Stimulated activated naive CD8-positive, alpha-beta T cell treated with anti-CD3 and anti-CD28 coated beads, Interleukin-15, Interleukin-2, amounts not matched to agents 100 ng/mL and 50 ng/mL, for 24 hours (primary cell): Measurements from ENCODE around the gene P4HB.

Experiments used
- H3K27ac Mint-ChIP-seq: one replicate; pipeline ENCODE4 v1.8.0; 2021; ENCODE audit warnings: mild to moderate bottlenecking, mixed read lengths
- H3K27me3 Mint-ChIP-seq: one replicate; pipeline ENCODE4 v1.8.0; 2021; ENCODE audit warnings: mixed read lengths
- H3K36me3 Mint-ChIP-seq: one replicate; pipeline ENCODE4 v1.8.0; 2021; ENCODE audit warnings: low read depth, mixed read lengths
- H3K4me1 Mint-ChIP-seq: one replicate; pipeline ENCODE4 v1.8.0; 2021; ENCODE audit warnings: low read depth, mixed read lengths
- H3K4me3 Mint-ChIP-seq: one replicate; pipeline ENCODE4 v1.8.0; 2021; ENCODE audit warnings: mild to moderate bottlenecking, mixed read lengths
- H3K9me3 Mint-ChIP-seq: one replicate; pipeline ENCODE4 v1.8.0; 2021; ENCODE audit warnings: mixed read lengths

Gene P4HB

GRCh38 chr17:81809556-81809998 lies 50.8 kb downstream of the P4HB start:
- no peak overlapping the region for H3K27ac Mint-ChIP-seq
- peaks cover 14% of the 10 kb centered on the region for H3K27me3 Mint-ChIP-seq
- H3K4me3 Mint-ChIP-seq, result no peak overlapping the region
- H3K4me1 Mint-ChIP-seq, result no peaks in the 10 kb centered on the region
- no peaks in the 10 kb centered on the region for H3K36me3 Mint-ChIP-seq
- H3K9me3 Mint-ChIP-seq, result no peaks in the 10 kb centered on the region

- Mint-ChIP-seq H3K4me3 (no peak overlapping the region), H3K27me3 (peaks cover 14% of the 10 kb centered on the region), H3K9me3 (no peaks in the 10 kb centered on the region), H3K4me1 (no peaks in the 10 kb centered on the region), H3K36me3 (no peaks in the 10 kb centered on the region), H3K27ac (no peak overlapping the region)
Measured at GRCh38 chr17:81808778-81809555, 51.4 kb downstream of the P4HB start.

GRCh38 chr17:81807839-81808238 lies 52.5 kb downstream of the P4HB start:
- H3K27ac Mint-ChIP-seq, result no peak overlapping the region
- no peaks in the 10 kb centered on the region for H3K36me3 Mint-ChIP-seq
- no peaks in the 10 kb centered on the region for H3K4me1 Mint-ChIP-seq
- no peak overlapping the region for H3K4me3 Mint-ChIP-seq
- no peaks in the 10 kb centered on the region for H3K9me3 Mint-ChIP-seq
- H3K27me3 Mint-ChIP-seq, result peaks cover 19% of the 10 kb centered on the region

GRCh38 chr17:81807210-81807719 lies 53.1 kb downstream of the P4HB start:
- Mint-ChIP-seq H3K27me3 (peaks cover 24% of the 10 kb centered on the region), H3K4me1 (no peaks in the 10 kb centered on the region), H3K4me3 (no peak overlapping the region), H3K36me3 (no peaks in the 10 kb centered on the region), H3K27ac (no peak overlapping the region), H3K9me3 (no peaks in the 10 kb centered on the region)

- Mint-ChIP-seq H3K4me1 (no peaks in the 10 kb centered on the region), H3K4me3 (no peak overlapping the region), H3K9me3 (no peaks in the 10 kb centered on the region), H3K27me3 (peaks cover 30% of the 10 kb centered on the region), H3K27ac (no peak overlapping the region), H3K36me3 (no peaks in the 10 kb centered on the region)
Measured at GRCh38 chr17:81806461-81807209, 53.7 kb downstream of the P4HB start.

- Mint-ChIP-seq H3K27ac (no peak overlapping the region), H3K27me3 (peaks cover 31% of the 10 kb centered on the region), H3K4me3 (no peak overlapping the region), H3K4me1 (no peaks in the 10 kb centered on the region), H3K36me3 (no peaks in the 10 kb centered on the region), H3K9me3 (no peaks in the 10 kb centered on the region)
Measured at GRCh38 chr17:81805707-81806460, 54.5 kb downstream of the P4HB start.

GRCh38 chr17:81804559-81805399 lies 55.6 kb downstream of the P4HB start:
- H3K36me3 Mint-ChIP-seq, result no peaks in the 10 kb centered on the region
- H3K27ac Mint-ChIP-seq, result no peak overlapping the region
- no peak overlapping the region for H3K4me3 Mint-ChIP-seq
- H3K9me3 Mint-ChIP-seq, result no peaks in the 10 kb centered on the region
- H3K4me1 Mint-ChIP-seq, result no peaks in the 10 kb centered on the region
- H3K27me3 Mint-ChIP-seq, result peaks cover 39% of the 10 kb centered on the region

GRCh38 chr17:81803728-81804558 lies 56.4 kb downstream of the P4HB start, which contains the start of gene GCGR:
GCGR (plus strand) TSS chr17:81804150; CDS start chr17:81809019, 4,869 bp downstream.
- no peak within 1 kb of the TSS for H3K4me3 Mint-ChIP-seq
- no peak within 1 kb of the TSS for H3K27ac Mint-ChIP-seq
- no peaks in the 10 kb centered on the region for H3K9me3 Mint-ChIP-seq
- H3K36me3 Mint-ChIP-seq, result no peaks in the 10 kb centered on the region
- peaks cover 31% of the 10 kb centered on the region for H3K27me3 Mint-ChIP-seq
- H3K4me1 Mint-ChIP-seq, result no peaks in the 10 kb centered on the region

GRCh38 chr17:81802856-81803643 lies 57.3 kb downstream of the P4HB start:
- H3K27ac Mint-ChIP-seq, result no peak overlapping the region
- no peaks in the 10 kb centered on the region for H3K4me1 Mint-ChIP-seq
- H3K36me3 Mint-ChIP-seq, result no peaks in the 10 kb centered on the region
- no peaks in the 10 kb centered on the region for H3K9me3 Mint-ChIP-seq
- H3K4me3 Mint-ChIP-seq, result no peak overlapping the region
- peaks cover 30% of the 10 kb centered on the region for H3K27me3 Mint-ChIP-seq

GRCh38 chr17:81802048-81802758 lies 58.1 kb downstream of the P4HB start:
- Mint-ChIP-seq H3K4me3 (no peak overlapping the region), H3K4me1 (no peaks in the 10 kb centered on the region), H3K9me3 (no peaks in the 10 kb centered on the region), H3K36me3 (no peaks in the 10 kb centered on the region), H3K27me3 (peaks cover 30% of the 10 kb centered on the region), H3K27ac (no peak overlapping the region)

- Mint-ChIP-seq H3K27ac (no peak overlapping the region), H3K4me1 (no peaks in the 10 kb centered on the region), H3K9me3 (no peaks in the 10 kb centered on the region), H3K27me3 (peaks cover 30% of the 10 kb centered on the region), H3K4me3 (no peak overlapping the region), H3K36me3 (no peaks in the 10 kb centered on the region)
Measured at GRCh38 chr17:81801327-81801726, 59.0 kb downstream of the P4HB start.

GRCh38 chr17:81794509-81794908 lies 65.8 kb downstream of the P4HB start:
- no peaks in the 10 kb centered on the region for H3K27me3 Mint-ChIP-seq
- H3K9me3 Mint-ChIP-seq, result no peaks in the 10 kb centered on the region
- H3K4me1 Mint-ChIP-seq, result no peaks in the 10 kb centered on the region
- H3K4me3 Mint-ChIP-seq, result no peak overlapping the region
- no peaks in the 10 kb centered on the region for H3K36me3 Mint-ChIP-seq
- H3K27ac Mint-ChIP-seq, result no peak overlapping the region
